Ishikawa (cell line): ENCODE results near the gene DLG3.

Experiments used
- CEBPB ChIP-seq: IDR thresholded peaks from 2 replicates; pipeline ENCODE4 v1.6.1; 2012
- CREB1 ChIP-seq: IDR thresholded peaks from 2 replicates; pipeline ENCODE4 v1.6.1; 2012; ENCODE audit warnings: low read depth
- EGR1 ChIP-seq: IDR thresholded peaks from 2 replicates; pipeline ENCODE4 v1.6.1; 2012
- EP300 ChIP-seq: IDR thresholded peaks from 2 replicates; pipeline ENCODE4 v1.6.1; 2012; ENCODE audit warnings: borderline replicate concordance
- FOXM1 ChIP-seq: IDR thresholded peaks from 2 replicates; pipeline ENCODE4 v1.6.1; 2012; ENCODE audit warnings: low read depth, borderline replicate concordance
- NFIC ChIP-seq: IDR thresholded peaks from 2 replicates; pipeline ENCODE4 v1.6.1; 2012
- RAD21 ChIP-seq: IDR thresholded peaks from 2 replicates; pipeline ENCODE4 v1.6.1; 2012; ENCODE audit warnings: low read depth
- TAF1 ChIP-seq: IDR thresholded peaks from 2 replicates; pipeline ENCODE4 v1.6.1; 2012; ENCODE audit warnings: low read depth, mild to moderate bottlenecking
- TCF12 ChIP-seq: IDR thresholded peaks from 2 replicates; pipeline ENCODE4 v1.6.1; 2012; ENCODE audit warnings: low read depth
- TEAD4 ChIP-seq: IDR thresholded peaks from 2 replicates; pipeline ENCODE4 v1.6.1; 2012
- YY1 ChIP-seq: IDR thresholded peaks from 2 replicates; pipeline ENCODE4 v1.6.1; 2012; ENCODE audit warnings: low read depth
- ZBTB7A ChIP-seq: IDR thresholded peaks from 2 replicates; pipeline ENCODE4 v1.6.1; 2012; ENCODE audit warnings: low read depth
- TF ChIP-seq, protein P1 (sequence below): IDR thresholded peaks from 2 replicates; pipeline ENCODE4 v1.6.1; 2012
- TF ChIP-seq, protein P2 (sequence below): IDR thresholded peaks from 2 replicates; pipeline ENCODE4 v1.6.1; 2012
- TF ChIP-seq, protein P3 (sequence below): IDR thresholded peaks from 2 replicates; pipeline ENCODE4 v1.6.1; 2012; ENCODE audit warnings: low read depth, mild to moderate bottlenecking

DLG3 gene

DNA sequence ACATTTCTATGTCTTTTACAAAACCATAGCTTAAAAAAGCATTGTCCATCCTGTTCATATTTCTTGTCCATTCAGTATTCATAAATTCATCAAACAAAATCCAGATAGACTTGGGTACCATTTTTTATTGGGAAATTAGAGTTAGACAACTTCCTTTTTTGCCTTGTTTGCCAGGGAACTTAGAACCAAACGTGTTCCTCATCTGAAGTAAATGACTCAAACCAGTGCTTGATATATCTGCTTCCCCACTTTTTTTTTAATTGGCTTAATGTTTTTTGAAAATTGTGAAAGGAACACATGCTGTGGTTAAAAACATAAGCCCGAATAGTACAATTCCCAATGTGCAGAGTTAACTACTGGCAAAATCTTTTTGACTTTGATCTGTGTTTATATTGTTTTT, 44.2 kb downstream of the DLG3 start:
- TF ChIP-seq TEAD4, result no peak
- no peak for TF ChIP-seq ZBTB7A
- no peak for TF ChIP-seq EP300

DNA sequence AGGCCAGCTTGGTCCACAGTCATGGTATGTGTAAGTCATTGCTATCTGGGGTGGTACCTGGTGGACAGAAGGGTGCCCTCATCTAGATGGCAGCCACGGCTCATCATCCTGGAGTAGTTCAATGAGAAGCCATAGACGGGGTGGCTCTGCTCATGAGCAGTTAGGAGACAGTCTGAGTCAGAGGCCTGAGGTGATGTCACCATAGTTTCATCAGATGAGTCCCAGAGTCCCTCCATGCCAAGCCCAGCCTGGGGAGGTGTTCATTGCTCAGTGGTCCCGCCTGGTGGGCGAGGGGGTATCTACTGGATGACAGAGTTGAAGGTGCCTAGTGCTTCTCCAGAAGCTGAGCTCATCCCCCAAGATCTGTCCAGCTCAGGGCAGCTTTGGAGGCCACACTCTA, 49.8 kb downstream of the DLG3 start:
- TF ChIP-seq TCF12 (no peak), YY1 (no peak), EGR1 (no peak), CREB1 (no peak), RAD21 (no peak), EP300 (no peak), TEAD4 (no peak), FOXM1 (no peak), TAF1 (no peak), NFIC (no peak), CEBPB (no peak), ZBTB7A (no peak)
- TF ChIP-seq, protein P1, sequence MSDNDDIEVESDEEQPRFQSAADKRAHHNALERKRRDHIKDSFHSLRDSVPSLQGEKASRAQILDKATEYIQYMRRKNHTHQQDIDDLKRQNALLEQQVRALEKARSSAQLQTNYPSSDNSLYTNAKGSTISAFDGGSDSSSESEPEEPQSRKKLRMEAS, result no peak
- TF ChIP-seq, protein P2, sequence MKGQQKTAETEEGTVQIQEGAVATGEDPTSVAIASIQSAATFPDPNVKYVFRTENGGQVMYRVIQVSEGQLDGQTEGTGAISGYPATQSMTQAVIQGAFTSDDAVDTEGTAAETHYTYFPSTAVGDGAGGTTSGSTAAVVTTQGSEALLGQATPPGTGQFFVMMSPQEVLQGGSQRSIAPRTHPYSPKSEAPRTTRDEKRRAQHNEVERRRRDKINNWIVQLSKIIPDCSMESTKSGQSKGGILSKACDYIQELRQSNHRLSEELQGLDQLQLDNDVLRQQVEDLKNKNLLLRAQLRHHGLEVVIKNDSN, result no peak
- TF ChIP-seq, protein P3, sequence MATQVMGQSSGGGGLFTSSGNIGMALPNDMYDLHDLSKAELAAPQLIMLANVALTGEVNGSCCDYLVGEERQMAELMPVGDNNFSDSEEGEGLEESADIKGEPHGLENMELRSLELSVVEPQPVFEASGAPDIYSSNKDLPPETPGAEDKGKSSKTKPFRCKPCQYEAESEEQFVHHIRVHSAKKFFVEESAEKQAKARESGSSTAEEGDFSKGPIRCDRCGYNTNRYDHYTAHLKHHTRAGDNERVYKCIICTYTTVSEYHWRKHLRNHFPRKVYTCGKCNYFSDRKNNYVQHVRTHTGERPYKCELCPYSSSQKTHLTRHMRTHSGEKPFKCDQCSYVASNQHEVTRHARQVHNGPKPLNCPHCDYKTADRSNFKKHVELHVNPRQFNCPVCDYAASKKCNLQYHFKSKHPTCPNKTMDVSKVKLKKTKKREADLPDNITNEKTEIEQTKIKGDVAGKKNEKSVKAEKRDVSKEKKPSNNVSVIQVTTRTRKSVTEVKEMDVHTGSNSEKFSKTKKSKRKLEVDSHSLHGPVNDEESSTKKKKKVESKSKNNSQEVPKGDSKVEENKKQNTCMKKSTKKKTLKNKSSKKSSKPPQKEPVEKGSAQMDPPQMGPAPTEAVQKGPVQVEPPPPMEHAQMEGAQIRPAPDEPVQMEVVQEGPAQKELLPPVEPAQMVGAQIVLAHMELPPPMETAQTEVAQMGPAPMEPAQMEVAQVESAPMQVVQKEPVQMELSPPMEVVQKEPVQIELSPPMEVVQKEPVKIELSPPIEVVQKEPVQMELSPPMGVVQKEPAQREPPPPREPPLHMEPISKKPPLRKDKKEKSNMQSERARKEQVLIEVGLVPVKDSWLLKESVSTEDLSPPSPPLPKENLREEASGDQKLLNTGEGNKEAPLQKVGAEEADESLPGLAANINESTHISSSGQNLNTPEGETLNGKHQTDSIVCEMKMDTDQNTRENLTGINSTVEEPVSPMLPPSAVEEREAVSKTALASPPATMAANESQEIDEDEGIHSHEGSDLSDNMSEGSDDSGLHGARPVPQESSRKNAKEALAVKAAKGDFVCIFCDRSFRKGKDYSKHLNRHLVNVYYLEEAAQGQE, result no peak

DNA sequence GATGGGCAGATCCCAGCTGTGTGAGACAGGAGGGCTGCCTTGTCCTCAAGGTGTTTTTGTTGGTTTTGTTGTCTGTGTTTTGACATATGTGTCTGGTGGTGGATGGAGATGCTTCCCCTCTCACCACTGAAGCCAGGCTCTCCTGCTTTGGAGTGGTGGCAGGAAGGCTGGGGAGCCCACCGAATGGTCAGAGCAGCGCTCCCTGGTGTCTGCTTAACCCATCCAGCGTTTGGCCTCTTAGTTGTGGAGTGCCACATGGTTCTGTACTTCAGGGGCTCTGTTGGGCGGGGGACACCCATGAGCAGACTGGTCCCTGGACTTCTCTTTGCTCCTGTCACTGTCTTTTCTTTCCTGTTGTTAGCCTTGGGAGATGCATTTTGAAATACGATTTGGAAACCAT, 51.9 kb downstream of the DLG3 start:
- TF ChIP-seq RAD21 (no peak), TCF12 (no peak), TAF1 (no peak), FOXM1 (no peak), YY1 (no peak), EGR1 (no peak), NFIC (no peak)
- TF ChIP-seq, protein P3, result no peak
- TF ChIP-seq, protein P1, result no peak

DNA sequence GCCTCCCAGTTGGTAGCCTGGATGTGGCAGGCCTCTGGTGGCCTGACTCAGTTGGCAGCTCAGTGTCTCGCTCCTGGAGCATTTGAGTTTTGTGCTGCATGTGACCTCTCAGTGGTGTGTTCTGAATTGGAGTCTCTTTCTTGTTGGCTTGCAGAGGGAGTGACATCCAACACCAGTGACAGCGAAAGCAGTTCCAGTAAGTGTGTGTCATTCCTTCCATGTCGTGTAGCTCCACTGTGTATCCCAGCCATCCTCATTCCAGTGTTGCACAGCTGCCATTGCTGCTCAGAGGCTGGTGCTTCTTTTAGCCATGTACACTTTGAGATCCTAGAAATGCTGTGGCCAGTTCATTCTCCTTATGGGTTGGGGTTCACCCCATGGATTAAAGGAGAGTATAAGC, 52.4 kb downstream of the DLG3 start:
- no peak for TF ChIP-seq CREB1
- TF ChIP-seq FOXM1, result no peak
- TF ChIP-seq TCF12, result no peak
- no peak for TF ChIP-seq CEBPB
- TF ChIP-seq TEAD4, result no peak
- TF ChIP-seq NFIC, result no peak
- TF ChIP-seq, protein P1, result no peak
- TF ChIP-seq YY1, result no peak
- TF ChIP-seq, protein P2, result no peak
- TF ChIP-seq, protein P3, result no peak

DNA sequence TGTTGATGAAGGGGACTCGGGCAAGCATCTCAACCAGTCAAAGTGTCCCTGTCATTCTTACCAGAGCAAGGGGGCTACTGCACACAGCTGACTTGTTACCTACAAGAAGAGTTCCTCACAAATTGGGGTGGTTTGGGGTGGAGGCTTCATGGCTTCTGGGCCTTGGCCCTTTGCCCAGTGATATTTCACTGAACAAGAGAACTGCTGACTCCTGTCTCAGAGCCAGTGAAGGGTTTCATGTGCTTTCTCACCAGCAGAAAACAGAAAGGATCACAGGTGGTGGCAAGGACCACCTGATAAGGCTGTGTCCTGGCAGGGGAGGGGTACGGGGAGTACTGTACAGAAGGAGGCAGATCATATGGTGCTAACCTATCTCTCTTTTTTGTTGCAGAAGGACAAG, 53.5 kb downstream of the DLG3 start:
- TF ChIP-seq, protein P1, result no peak
- TF ChIP-seq TEAD4 (no peak), NFIC (no peak), ZBTB7A (no peak), TCF12 (no peak), EGR1 (no peak)
- TF ChIP-seq, protein P2, result no peak
